Liver (tissue), 9 donors: ENCODE results near the gene CAP1. TPM values are rescaled to one million over a fixed set of nuclear protein-coding genes. Genes with fewer than 3 reads are reported as not detected.

Source experiments
- DNase-seq: peaks from one replicate; pipeline ENCODE4 v3.0.0-alpha.2; 2017; ENCODE audit warnings: low spot score
- H3K27ac ChIP-seq, 2 donors: one replicate each; pipeline ENCODE4 v1.7.0; 2013; ENCODE audit warnings: inconsistent platforms in 2 of 2, low read length in 2 of 2, control low read depth in 1 of 2, low read depth in 1 of 2, mild to moderate bottlenecking in 1 of 2
- H3K27me3 ChIP-seq, 4 donors: one replicate each; pipeline versions ENCODE4 v1.6.1 to v1.7.0; 2013; ENCODE audit warnings: low read length in 3 of 4, inconsistent platforms in 1 of 4, mild to moderate bottlenecking in 1 of 4, moderate library complexity in 1 of 4; ENCODE audit not compliant: control insufficient read depth in 4 of 4, insufficient read depth in 4 of 4
- H3K36me3 ChIP-seq, 4 donors: one replicate each; pipeline versions ENCODE4 v1.6.1 to v1.7.0; 2013; ENCODE audit warnings: low read length in 3 of 4, mild to moderate bottlenecking in 3 of 4, low read depth in 1 of 4, moderate library complexity in 1 of 4; ENCODE audit not compliant: control insufficient read depth in 4 of 4, insufficient read depth in 3 of 4
- H3K4me1 ChIP-seq, 4 donors: one replicate each; pipeline versions ENCODE4 v1.6.1 to v1.7.0; 2013; ENCODE audit warnings: low read length in 3 of 4, mild to moderate bottlenecking in 3 of 4, moderate library complexity in 1 of 4; ENCODE audit not compliant: control insufficient read depth in 4 of 4, insufficient read depth in 4 of 4
- H3K4me3 ChIP-seq, 3 donors: one replicate each; pipeline versions ENCODE4 v1.6.1 to v1.7.0; 2013; ENCODE audit warnings: low read length in 3 of 3, control low read depth in 1 of 3, low read depth in 1 of 3, mild to moderate bottlenecking in 1 of 3
- H3K9ac ChIP-seq, 2 donors: one replicate each; pipeline ENCODE4 v1.7.0; 2013; ENCODE audit warnings: low read length in 2 of 2, mild to moderate bottlenecking in 2 of 2, moderate library complexity in 2 of 2, control low read depth in 1 of 2, low read depth in 1 of 2
- H3K9me3 ChIP-seq, 4 donors: one replicate each; pipeline versions ENCODE4 v1.6.1 to v1.7.0; 2013; ENCODE audit warnings: low read length in 3 of 4; ENCODE audit not compliant: control insufficient read depth in 4 of 4
- EGR1 ChIP-seq, 2 donors: IDR thresholded peaks; 2 replicates each; pipeline ENCODE4 v1.6.1; 2016 to 2018; ENCODE audit warnings: antibody characterized with exemption in 2 of 2, low read depth in 2 of 2
- FOXA1 ChIP-seq: IDR thresholded peaks from 2 replicates; pipeline ENCODE4 v1.6.1; 2016; ENCODE audit warnings: antibody characterized with exemption
- MAX ChIP-seq: IDR thresholded peaks from 2 replicates; pipeline ENCODE4 v1.6.1; 2016; ENCODE audit warnings: antibody characterized with exemption
- NR2F2 ChIP-seq: IDR thresholded peaks from 2 replicates; pipeline ENCODE4 v1.6.1; 2016; ENCODE audit warnings: antibody characterized with exemption
- RXRA ChIP-seq, 2 donors: IDR thresholded peaks; 2 replicates each; pipeline ENCODE4 v1.6.1; 2017 to 2018; ENCODE audit warnings: antibody characterized with exemption in 2 of 2, mild to moderate bottlenecking in 1 of 2
- SP1 ChIP-seq: IDR thresholded peaks from 2 replicates; pipeline ENCODE4 v1.6.1; 2018; ENCODE audit warnings: antibody characterized with exemption, mild to moderate bottlenecking
- YY1 ChIP-seq: IDR thresholded peaks from 2 replicates; pipeline ENCODE4 v1.6.1; 2016; ENCODE audit warnings: antibody characterized with exemption, mild to moderate bottlenecking
- ZBTB33 ChIP-seq: IDR thresholded peaks from 2 replicates; pipeline ENCODE4 v1.6.1; 2016; ENCODE audit warnings: antibody characterized with exemption
- WGBS: extraction: QIAGEN DNeasy Blood & Tissue Kit; methylation state at CpG from one replicate; pipeline ENCODE4 v1.1.7; 2013; 5-methylcytosine and 5-hydroxymethylcytosine counted together
- polyA plus RNA-seq, 2 donors: library from polyadenylated mRNA; stranded (reverse) in 1 of 2; unstranded in 1 of 2; fragments of 200-250 nt in 1 of 2; fragments of >200 nt in 1 of 2; fragmentation: Nextera tagmentation in 1 of 2; extraction: Ambion mirVana in 1 of 2; gene quantifications; one replicate each; pipeline versions ENCODE4 v1.2.1 to v1.2.3, GENCODE V29; 2013 to 2015
- total RNA-seq, 2 donors: library from RNA; depleted of rRNA; stranded (reverse); fragments of >200 nt; gene quantifications; one replicate each; pipeline ENCODE4 v1.2.3, GENCODE V29; 2014
- TF ChIP-seq, protein P1 (sequence below): fragments of 150-350 bp; IDR thresholded peaks from 2 replicates; pipeline ENCODE4 v1.5.1; 2017; ENCODE audit warnings: improper control_type of control experiment, low read depth, low read length; ENCODE audit not compliant: missing input control
- TF ChIP-seq, protein P2 (sequence below): IDR thresholded peaks from 2 replicates; pipeline ENCODE4 v1.6.1; 2016; ENCODE audit warnings: antibody characterized with exemption, mild to moderate bottlenecking
- donor health status: healthy.
- donor health status: healthy.
- donor health status: healthy.
- donor health status: healthy.
- donor health status: healthy.

The CAP1 gene
- total and polyA plus RNA-seq, 4 donors: 75.5 to 105 (median 84.6) TPM

GRCh38 chr1:40092241-40092640 lies 51.7 kb downstream of the CAP1 start:
- WGBS: 94% methylated on average over 2 of the region's 2 CpGs
- no peak for DNase-seq
- H3K36me3 ChIP-seq: peaks cover 5 to 15% (median 11%) of the 10 kb centered on the region in 4 donors
- H3K4me1 ChIP-seq: peaks cover 0 to 6% (median 3%) of the 10 kb centered on the region in 4 donors
- no peaks in the 10 kb centered on the region for H3K9me3 ChIP-seq
- no peak overlapping the region for H3K9ac ChIP-seq
- H3K27ac ChIP-seq: no peak overlapping the region
- H3K4me3 ChIP-seq: no peak overlapping the region
- H3K27me3 ChIP-seq: no peaks in the 10 kb centered on the region
- no peak for TF ChIP-seq FOXA1
- no peak for TF ChIP-seq SP1
- no peak for TF ChIP-seq EGR1 (IDR thresholded peaks at IDR 0.05; ENCODE audit: low read depth in 2 of 2)
- TF ChIP-seq NR2F2: no peak
- TF ChIP-seq, protein P1, sequence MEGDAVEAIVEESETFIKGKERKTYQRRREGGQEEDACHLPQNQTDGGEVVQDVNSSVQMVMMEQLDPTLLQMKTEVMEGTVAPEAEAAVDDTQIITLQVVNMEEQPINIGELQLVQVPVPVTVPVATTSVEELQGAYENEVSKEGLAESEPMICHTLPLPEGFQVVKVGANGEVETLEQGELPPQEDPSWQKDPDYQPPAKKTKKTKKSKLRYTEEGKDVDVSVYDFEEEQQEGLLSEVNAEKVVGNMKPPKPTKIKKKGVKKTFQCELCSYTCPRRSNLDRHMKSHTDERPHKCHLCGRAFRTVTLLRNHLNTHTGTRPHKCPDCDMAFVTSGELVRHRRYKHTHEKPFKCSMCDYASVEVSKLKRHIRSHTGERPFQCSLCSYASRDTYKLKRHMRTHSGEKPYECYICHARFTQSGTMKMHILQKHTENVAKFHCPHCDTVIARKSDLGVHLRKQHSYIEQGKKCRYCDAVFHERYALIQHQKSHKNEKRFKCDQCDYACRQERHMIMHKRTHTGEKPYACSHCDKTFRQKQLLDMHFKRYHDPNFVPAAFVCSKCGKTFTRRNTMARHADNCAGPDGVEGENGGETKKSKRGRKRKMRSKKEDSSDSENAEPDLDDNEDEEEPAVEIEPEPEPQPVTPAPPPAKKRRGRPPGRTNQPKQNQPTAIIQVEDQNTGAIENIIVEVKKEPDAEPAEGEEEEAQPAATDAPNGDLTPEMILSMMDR: no peak
- no peak for TF ChIP-seq RXRA (IDR thresholded peaks at IDR 0.05)
- TF ChIP-seq, protein P2, sequence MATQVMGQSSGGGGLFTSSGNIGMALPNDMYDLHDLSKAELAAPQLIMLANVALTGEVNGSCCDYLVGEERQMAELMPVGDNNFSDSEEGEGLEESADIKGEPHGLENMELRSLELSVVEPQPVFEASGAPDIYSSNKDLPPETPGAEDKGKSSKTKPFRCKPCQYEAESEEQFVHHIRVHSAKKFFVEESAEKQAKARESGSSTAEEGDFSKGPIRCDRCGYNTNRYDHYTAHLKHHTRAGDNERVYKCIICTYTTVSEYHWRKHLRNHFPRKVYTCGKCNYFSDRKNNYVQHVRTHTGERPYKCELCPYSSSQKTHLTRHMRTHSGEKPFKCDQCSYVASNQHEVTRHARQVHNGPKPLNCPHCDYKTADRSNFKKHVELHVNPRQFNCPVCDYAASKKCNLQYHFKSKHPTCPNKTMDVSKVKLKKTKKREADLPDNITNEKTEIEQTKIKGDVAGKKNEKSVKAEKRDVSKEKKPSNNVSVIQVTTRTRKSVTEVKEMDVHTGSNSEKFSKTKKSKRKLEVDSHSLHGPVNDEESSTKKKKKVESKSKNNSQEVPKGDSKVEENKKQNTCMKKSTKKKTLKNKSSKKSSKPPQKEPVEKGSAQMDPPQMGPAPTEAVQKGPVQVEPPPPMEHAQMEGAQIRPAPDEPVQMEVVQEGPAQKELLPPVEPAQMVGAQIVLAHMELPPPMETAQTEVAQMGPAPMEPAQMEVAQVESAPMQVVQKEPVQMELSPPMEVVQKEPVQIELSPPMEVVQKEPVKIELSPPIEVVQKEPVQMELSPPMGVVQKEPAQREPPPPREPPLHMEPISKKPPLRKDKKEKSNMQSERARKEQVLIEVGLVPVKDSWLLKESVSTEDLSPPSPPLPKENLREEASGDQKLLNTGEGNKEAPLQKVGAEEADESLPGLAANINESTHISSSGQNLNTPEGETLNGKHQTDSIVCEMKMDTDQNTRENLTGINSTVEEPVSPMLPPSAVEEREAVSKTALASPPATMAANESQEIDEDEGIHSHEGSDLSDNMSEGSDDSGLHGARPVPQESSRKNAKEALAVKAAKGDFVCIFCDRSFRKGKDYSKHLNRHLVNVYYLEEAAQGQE: no peak

- Histone ChIP-seq H3K27ac (no peak overlapping the region), H3K9me3 (no peaks in the 10 kb centered on the region), H3K36me3 (peaks cover 5 to 15% (median 8%) of the 10 kb centered on the region in 4 donors), H3K9ac (no peak overlapping the region), H3K27me3 (no peaks in the 10 kb centered on the region), H3K4me1 (peaks cover 0 to 12% (median 5%) of the 10 kb centered on the region in 4 donors), H3K4me3 (no peak overlapping the region)
- TF ChIP-seq NR2F2 (no peak), ZBTB33 (no peak), YY1 (no peak), MAX (no peak)
- WGBS: 73% methylated on average over 6 of the region's 6 CpGs
- no peak for DNase-seq
Measured at GRCh38 chr1:40092706-40093639, 52.4 kb downstream of the CAP1 start.
